Spleen (tissue), 11 donors: Measurements from ENCODE around the gene PARK7. TPM values are rescaled to one million over a fixed set of nuclear protein-coding genes. Genes with fewer than 3 reads are reported as not detected.

Source experiments
- DNase-seq: peaks from one replicate; pipeline ENCODE4 v3.0.0-alpha.2; 2020
- H3K27ac ChIP-seq, 8 donors: fragments of 200-600 bp; sonication (generic) in 7 of 8; 1 replicate in 4 of 8; 2 replicates in 4 of 8; pipeline versions ENCODE4 v1.5.0 to v1.8.0; 2016 to 2021; ENCODE audit warnings: inconsistent platforms in 4 of 8, mild to moderate bottlenecking in 4 of 8, moderate library complexity in 1 of 8
- H3K27me3 ChIP-seq, 7 donors: fragments of 200-600 bp; sonication (generic) in 6 of 7; replicated peaks in 1 of 7; 1 replicate in 4 of 7; 2 replicates in 3 of 7; pipeline versions ENCODE4 v1.5.0 to v1.8.0; 2016 to 2021; ENCODE audit warnings: inconsistent platforms in 3 of 7, mild to moderate bottlenecking in 1 of 7
- H3K36me3 ChIP-seq, 6 donors: fragments of 200-600 bp; sonication (generic) in 5 of 6; 1 replicate in 4 of 6; 2 replicates in 2 of 6; pipeline versions ENCODE4 v1.5.0 to v1.8.0; 2016 to 2021; ENCODE audit warnings: inconsistent platforms in 2 of 6
- H3K4me1 ChIP-seq, 6 donors: fragments of 200-600 bp; sonication (generic) in 5 of 6; 1 replicate in 3 of 6; 2 replicates in 3 of 6; pipeline versions ENCODE4 v1.5.0 to v1.8.0; 2016 to 2021; ENCODE audit warnings: inconsistent platforms in 3 of 6
- H3K4me3 ChIP-seq, 8 donors: fragments of 200-600 bp; sonication (generic) in 7 of 8; 1 replicate in 4 of 8; 2 replicates in 4 of 8; pipeline versions ENCODE4 v1.5.0 to v1.8.0; 2016 to 2021; ENCODE audit warnings: inconsistent platforms in 4 of 8, mild to moderate bottlenecking in 4 of 8, moderate library complexity in 2 of 8
- H3K9me3 ChIP-seq, 8 donors: fragments of 200-600 bp; sonication (generic) in 7 of 8; 1 replicate in 4 of 8; 2 replicates in 4 of 8; pipeline versions ENCODE4 v1.5.0 to v1.8.0; 2016 to 2021; ENCODE audit warnings: inconsistent platforms in 4 of 8
- POLR2A ChIP-seq, 3 donors: fragments of 450-650 bp; IDR thresholded peaks; one replicate each; pipeline ENCODE4 v1.5.1; 2017; ENCODE audit warnings: antibody characterized with exemption in 3 of 3, mild to moderate bottlenecking in 1 of 3
- POLR2AphosphoS5 ChIP-seq, 3 donors: sonication (generic); formaldehyde crosslinking; IDR thresholded peaks; one replicate each; pipeline ENCODE4 v1.5.1; 2017; ENCODE audit warnings: antibody characterized with exemption in 3 of 3
- WGBS, 5 donors: extraction: QIAGEN DNeasy Blood & Tissue Kit in 3 of 5; methylation state at CpG; one replicate each; pipeline versions ENCODE4 v1.1.5 to v1.1.7; 2013 to 2018; 5-methylcytosine and 5-hydroxymethylcytosine counted together
- intact Hi-C: fragments of 100-400 bp; cut with DNase I; formaldehyde crosslinking; loops from one replicate; pipeline ENCODE4 v1.15.0; 2023; ENCODE audit warnings: low total_unique reads
- polyA plus RNA-seq, 3 donors: library from polyadenylated mRNA; stranded (reverse); fragments of 200-250 nt; gene quantifications; one replicate each; pipeline ENCODE4 v1.2.1, GENCODE V29; 2013
- total RNA-seq, 7 donors: library from RNA; depleted of rRNA in 3 of 7; stranded (reverse); fragments of >200 nt in 3 of 7; fragmentation: NEBNext Ultra II Directional in 4 of 7; extraction: Animal tissue kit (Norgen Biotek cat#: 25700) in 4 of 7; gene quantifications; one replicate each; pipeline versions ENCODE4 v1.1.0 to v1.2.1, GENCODE V29; 2016 to 2021
- TF ChIP-seq, protein P1 (sequence below), 11 experiments: fragments of 200-600 bp in 7 of 11; fragments of 450-650 bp in 4 of 11; sonication (generic) in 4 of 11; IDR thresholded peaks in 8 of 11; conservative IDR thresholded peaks in 3 of 11; 1 replicate in 7 of 11; 2 replicates in 4 of 11; pipeline versions ENCODE4 v1.4.0 to v1.8.0; 2016 to 2021; ENCODE audit warnings: antibody characterized with exemption in 11 of 11, inconsistent platforms in 4 of 11, mild to moderate bottlenecking in 1 of 11
- donor health status: healthy with polysubstance abuse.
- donor health status: DM: no; HTN: no; CAD: no; lungs with moderate emphysema.
- donor health status: DM: no; HTN: no; CAD: no.
- donor health status: Bipolar disorder and iron deficiency.
- donor health status: healthy.
- donor health status: DM: no; HTN: no; CAD: no.
- donor health status: DM: yes; HTN: yes; CAD: no.

PARK7 gene
- total and polyA plus RNA-seq, 10 donors, result 93.5 to 370 (median 174) TPM

DNA sequence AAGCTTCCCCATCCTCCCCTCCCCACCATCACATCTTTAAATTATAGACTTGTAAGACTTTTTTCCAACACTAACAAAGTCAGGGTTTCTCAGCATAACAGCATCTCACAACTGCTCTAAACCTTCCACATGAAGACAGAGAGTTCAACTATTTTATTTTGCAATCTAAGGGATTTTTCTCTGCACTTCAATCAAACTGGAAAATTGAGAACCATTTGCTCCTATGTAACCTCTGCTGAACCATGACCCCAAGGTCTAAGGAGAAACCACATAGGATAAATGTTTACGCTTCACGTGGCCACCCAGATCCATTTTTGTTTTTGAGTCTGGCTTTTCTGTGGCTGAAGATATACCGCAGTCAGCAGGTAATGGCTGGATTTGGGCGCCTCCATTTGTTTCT, 51.4 kb downstream of the PARK7 start:
- Histone ChIP-seq H3K9me3 (no peaks in the 10 kb centered on the region), H3K36me3 (peaks cover 0 to 37% (median 4%) of the 10 kb centered on the region in 6 donors), H3K27ac (no peak overlapping the region), H3K27me3 (peaks cover 0 to 7% (median 0%) of the 10 kb centered on the region in 7 donors), H3K4me3 (no peak overlapping the region), H3K4me1 (peaks cover 3 to 24% (median 10%) of the 10 kb centered on the region in 6 donors)
- no peak for TF ChIP-seq POLR2AphosphoS5 (IDR thresholded peaks at IDR 0.05)
- TF ChIP-seq POLR2A (IDR thresholded peaks at IDR 0.05), result no peak
- TF ChIP-seq, protein P1, sequence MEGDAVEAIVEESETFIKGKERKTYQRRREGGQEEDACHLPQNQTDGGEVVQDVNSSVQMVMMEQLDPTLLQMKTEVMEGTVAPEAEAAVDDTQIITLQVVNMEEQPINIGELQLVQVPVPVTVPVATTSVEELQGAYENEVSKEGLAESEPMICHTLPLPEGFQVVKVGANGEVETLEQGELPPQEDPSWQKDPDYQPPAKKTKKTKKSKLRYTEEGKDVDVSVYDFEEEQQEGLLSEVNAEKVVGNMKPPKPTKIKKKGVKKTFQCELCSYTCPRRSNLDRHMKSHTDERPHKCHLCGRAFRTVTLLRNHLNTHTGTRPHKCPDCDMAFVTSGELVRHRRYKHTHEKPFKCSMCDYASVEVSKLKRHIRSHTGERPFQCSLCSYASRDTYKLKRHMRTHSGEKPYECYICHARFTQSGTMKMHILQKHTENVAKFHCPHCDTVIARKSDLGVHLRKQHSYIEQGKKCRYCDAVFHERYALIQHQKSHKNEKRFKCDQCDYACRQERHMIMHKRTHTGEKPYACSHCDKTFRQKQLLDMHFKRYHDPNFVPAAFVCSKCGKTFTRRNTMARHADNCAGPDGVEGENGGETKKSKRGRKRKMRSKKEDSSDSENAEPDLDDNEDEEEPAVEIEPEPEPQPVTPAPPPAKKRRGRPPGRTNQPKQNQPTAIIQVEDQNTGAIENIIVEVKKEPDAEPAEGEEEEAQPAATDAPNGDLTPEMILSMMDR (IDR thresholded peaks at IDR 0.05 in 8 of 11, conservative IDR thresholded peaks at IDR 0.05 in 3 of 11), result no peak
- 93 to 98% (median 95%) methylated on average over 4 of the region's 4 CpGs for WGBS, 5 donors
- intact Hi-C loops, result loop anchor here (10.0 kb wide), 2 partner anchors 302 to 332 kb away; partner anchors contain the start of gene SLC45A1
- no peak for DNase-seq

DNA sequence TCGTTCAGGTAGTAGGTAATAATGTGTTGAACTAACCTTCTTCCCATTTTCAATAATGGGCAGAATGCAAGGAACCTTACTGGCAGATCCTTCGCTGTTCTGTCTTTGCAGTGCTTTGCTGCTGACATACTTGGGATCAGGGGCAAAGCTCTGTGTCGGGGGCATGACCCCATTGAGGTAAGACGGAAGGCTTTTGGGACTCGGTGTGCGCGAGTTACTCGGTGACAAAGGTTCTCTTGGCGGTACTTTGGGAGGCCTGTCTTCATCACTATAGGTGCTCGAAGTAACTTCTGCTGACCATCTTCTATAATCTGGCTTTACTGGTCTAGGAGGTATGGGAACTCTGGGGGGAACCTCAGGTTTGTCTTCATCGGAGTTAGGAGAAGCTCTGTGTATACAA, 51.9 kb downstream of the PARK7 start:
- 86 to 92% (median 90%) methylated on average over 11 of the region's 11 CpGs for WGBS, 5 donors

DNA sequence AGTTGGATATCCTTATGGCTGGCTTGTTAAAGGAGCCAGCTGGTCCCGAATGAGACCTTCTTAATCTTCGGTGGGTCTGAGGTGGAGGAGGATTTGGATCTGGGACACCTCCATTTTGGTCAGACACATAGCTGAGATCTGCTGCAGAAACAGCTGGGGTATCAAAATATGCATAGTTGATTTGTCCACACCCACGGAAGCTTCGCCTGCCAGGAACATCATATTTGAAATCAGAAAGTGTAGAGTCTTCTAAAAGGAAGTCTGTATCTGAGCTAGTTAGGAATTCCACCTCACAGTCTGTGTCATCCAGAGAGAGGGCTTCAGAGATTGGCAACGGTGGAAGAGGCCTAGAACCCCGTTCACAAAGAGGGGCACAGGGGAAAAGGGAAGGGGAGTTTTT, 52.3 kb downstream of the PARK7 start:
- intact Hi-C loops, result loop anchor here (10.0 kb wide), 2 partner anchors 301 to 331 kb away; partner anchors contain the start of gene SLC45A1
- H3K9me3 ChIP-seq, result no peaks in the 10 kb centered on the region
- H3K27me3 ChIP-seq, result peaks cover 0 to 7% (median 0%) of the 10 kb centered on the region in 7 donors
- no peak overlapping the region for H3K27ac ChIP-seq
- no peak for DNase-seq
- no peak overlapping the region for H3K4me3 ChIP-seq
- peaks cover 3 to 24% (median 10%) of the 10 kb centered on the region in 6 donors for H3K4me1 ChIP-seq
- 76 to 90% (median 85%) methylated on average over 6 of the region's 6 CpGs for WGBS, 5 donors
- peaks cover 0 to 37% (median 4%) of the 10 kb centered on the region in 6 donors for H3K36me3 ChIP-seq
- TF ChIP-seq, protein P1 (IDR thresholded peaks at IDR 0.05 in 8 of 11, conservative IDR thresholded peaks at IDR 0.05 in 3 of 11), result no peak
- TF ChIP-seq POLR2A (IDR thresholded peaks at IDR 0.05), result no peak
- TF ChIP-seq POLR2AphosphoS5 (IDR thresholded peaks at IDR 0.05), result no peak

More for the DNA sequence above, 51.9 kb downstream of the PARK7 start:
- Histone ChIP-seq H3K9me3 (no peaks in the 10 kb centered on the region), H3K4me3 (no peak overlapping the region), H3K27ac (no peak overlapping the region), H3K4me1 (peaks cover 3 to 24% (median 10%) of the 10 kb centered on the region in 6 donors), H3K36me3 (peaks cover 0 to 37% (median 4%) of the 10 kb centered on the region in 6 donors), H3K27me3 (peaks cover 0 to 7% (median 0%) of the 10 kb centered on the region in 7 donors)
- TF ChIP-seq POLR2AphosphoS5 (IDR thresholded peaks at IDR 0.05) (no peak), POLR2A (IDR thresholded peaks at IDR 0.05) (no peak)
- TF ChIP-seq, protein P1 (IDR thresholded peaks at IDR 0.05 in 8 of 11, conservative IDR thresholded peaks at IDR 0.05 in 3 of 11), result no peak
- DNase-seq, result no peak
- intact Hi-C loops, result loop anchor here (10.0 kb wide), 2 partner anchors 301 to 331 kb away; partner anchors contain the start of gene SLC45A1

DNA sequence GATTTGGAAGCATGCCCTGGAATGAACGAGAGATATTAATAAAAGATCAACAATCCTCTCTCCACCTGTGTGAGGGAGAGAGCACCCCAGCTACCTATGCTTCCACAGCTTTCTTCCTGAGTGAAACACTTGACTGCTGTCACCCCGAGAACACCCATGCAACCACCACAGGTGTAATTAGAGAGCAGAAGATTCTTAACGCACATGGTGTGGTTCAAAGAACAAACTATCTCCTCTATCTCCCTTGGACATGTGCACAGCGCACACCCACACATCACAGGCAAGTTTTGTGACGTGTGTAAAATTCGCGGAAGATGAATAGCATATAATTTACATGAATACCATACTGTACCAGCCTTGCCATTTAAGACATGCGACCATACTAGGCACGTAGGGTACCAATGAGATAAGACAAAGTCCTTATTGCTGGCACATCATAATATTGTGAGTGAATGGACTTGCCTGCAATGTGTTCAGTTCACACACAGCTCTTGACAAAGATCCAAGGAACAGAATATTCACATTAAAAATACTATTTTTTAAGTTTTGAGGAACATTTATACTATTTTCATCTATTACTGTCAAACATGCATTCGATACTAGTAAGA, 53.0 kb downstream of the PARK7 start:
- Histone ChIP-seq H3K9me3 (no peaks in the 10 kb centered on the region), H3K27ac (no peak overlapping the region), H3K4me3 (no peak overlapping the region), H3K4me1 (peaks cover 3 to 24% (median 10%) of the 10 kb centered on the region in 6 donors), H3K36me3 (peaks cover 0 to 37% (median 4%) of the 10 kb centered on the region in 6 donors), H3K27me3 (peaks cover 0 to 7% (median 0%) of the 10 kb centered on the region in 7 donors)
- 88 to 94% (median 89%) methylated on average over 10 of the region's 10 CpGs for WGBS, 5 donors
- TF ChIP-seq, protein P1 (IDR thresholded peaks at IDR 0.05 in 8 of 11, conservative IDR thresholded peaks at IDR 0.05 in 3 of 11), result no peak
- TF ChIP-seq POLR2AphosphoS5 (IDR thresholded peaks at IDR 0.05), result no peak
- TF ChIP-seq POLR2A (IDR thresholded peaks at IDR 0.05), result no peak
- DNase-seq, result no peak
- intact Hi-C loops, result loop anchor here (10.0 kb wide), 2 partner anchors 300 to 330 kb away; partner anchors contain the start of gene SLC45A1
